HG03575 (cell line): ENCODE data around the gene TRAPPC13.
"Not testable (repeated sequence)": the region's sequence is repeated elsewhere in the genome, so short reads cannot be mapped to it uniquely, and the experiment has no call there.

Experiments used
- ATAC-seq: cut with Tn5 transposase; IDR thresholded peaks from one replicate; pipeline ENCODE4 v1.9.1; 2021; ENCODE audit not compliant: unreplicated experiment, insufficient number of reproducible peaks, low FRiP score; ENCODE audit errors: extremely low read depth

TRAPPC13 gene, protein sequence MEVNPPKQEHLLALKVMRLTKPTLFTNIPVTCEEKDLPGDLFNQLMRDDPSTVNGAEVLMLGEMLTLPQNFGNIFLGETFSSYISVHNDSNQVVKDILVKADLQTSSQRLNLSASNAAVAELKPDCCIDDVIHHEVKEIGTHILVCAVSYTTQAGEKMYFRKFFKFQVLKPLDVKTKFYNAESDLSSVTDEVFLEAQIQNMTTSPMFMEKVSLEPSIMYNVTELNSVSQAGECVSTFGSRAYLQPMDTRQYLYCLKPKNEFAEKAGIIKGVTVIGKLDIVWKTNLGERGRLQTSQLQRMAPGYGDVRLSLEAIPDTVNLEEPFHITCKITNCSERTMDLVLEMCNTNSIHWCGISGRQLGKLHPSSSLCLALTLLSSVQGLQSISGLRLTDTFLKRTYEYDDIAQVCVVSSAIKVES

DNA sequence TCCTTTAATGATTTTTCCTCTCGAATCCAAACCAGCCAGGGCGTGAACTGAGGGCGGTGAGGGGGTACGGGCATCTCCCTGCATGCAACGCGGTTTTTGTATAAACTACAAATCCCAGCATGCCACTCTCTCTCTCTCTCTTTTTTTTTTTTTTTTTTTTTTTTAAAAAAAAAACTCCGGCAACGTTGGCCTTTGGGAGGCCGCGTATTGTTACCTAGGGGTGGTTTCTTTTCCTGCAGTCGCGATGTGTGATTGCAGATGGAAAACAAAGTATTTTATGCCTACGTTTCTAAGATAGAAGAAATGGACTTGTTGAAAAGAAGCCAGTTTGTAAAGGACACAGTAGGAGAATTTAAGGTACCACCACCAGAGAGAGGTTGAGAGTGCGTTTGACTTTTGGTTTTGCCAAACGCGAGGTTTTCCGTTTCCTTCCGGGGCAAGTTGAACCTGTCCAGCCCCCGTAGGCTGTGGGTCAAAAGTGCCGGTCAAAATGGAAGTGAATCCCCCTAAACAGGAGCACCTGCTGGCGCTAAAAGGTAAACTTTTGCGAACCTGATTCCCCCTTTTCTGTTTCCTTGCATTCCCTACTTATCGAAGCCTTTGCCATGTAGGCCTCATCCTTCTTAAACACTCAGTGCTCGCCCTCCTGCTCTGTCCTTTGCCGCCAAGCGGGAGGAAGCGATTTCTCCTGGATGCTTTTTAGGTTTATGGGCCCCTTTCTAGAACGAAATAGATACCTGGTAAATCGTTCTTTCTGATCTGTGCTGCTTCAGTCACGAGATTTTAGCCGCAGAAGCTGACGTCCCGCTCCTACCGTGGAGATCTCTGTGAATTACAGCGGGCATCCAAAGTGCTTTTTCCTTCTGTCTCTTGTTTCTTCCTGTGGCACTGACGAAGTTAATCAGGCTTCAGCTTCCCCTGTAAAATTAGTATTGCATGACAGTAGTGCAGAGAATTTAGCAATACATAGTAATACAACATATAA lies at the start of gene TRAPPC13, which contains the start of gene SHLD3:
Gene TRAPPC13 (plus strand): TSS at position 457 of the 985 bp plus-strand sequence. CDS start 34 bp downstream, at position 491.
Gene SHLD3 (plus strand): TSS at position 457 of the 985 bp plus-strand sequence. CDS start 4,561 bp downstream, outside the sequence.
- peak; percentile 31 for ATAC-seq

DNA sequence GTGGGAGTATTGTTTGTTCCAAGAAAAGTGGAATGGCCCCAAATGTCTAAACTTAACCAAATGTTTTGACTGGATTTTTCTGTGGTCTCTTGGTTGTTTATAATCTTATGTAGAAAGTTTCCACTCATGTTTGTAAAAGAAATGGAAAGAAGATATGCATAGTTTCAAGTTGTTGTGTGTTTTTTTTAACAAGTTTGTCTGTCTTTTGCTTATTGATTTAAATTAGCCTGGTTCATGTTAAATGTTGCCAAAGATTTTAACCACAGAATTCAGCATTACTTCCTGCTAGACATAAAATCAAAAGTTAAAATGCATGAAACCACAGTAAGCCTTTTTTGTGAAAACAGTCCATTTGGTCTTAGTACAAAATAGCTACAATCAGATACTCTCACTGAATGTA lies 47.7 kb upstream of the TRAPPC13 start:
- no peak for ATAC-seq

GRCh38 chr5:65588694-65589093 lies 36.1 kb upstream of the TRAPPC13 start:
- no peak for ATAC-seq

- ATAC-seq, result not testable (repeated sequence)
Observed at GRCh38 chr5:65601761-65602160, 23.1 kb upstream of the TRAPPC13 start.

DNA sequence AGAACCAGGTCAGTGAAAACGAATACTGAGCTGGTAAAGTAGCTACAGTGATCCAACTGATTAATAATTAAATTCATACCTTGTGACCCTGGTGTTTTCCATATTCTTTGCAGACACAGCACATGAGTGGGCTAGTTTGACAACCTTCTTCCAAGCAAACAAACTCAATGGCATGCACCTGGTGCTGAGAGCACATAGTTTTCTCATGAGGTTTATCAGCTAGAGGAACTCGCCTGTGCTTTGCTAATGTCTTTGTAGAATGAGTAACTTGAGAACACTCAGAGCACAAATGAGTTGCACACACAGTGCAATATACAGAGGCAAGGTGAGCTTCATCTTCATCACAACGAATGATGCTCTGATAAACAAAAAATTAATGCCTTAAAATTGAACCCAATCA lies 13.3 kb upstream of the TRAPPC13 start:
- no peak for ATAC-seq

- no peak for ATAC-seq
Observed at GRCh38 chr5:65612298-65612907, 12.4 kb upstream of the TRAPPC13 start.

GRCh38 chr5:65620021-65620420 lies 4.8 kb upstream of the TRAPPC13 start:
- ATAC-seq, result no peak

GRCh38 chr5:65621961-65622360 lies 2.9 kb upstream of the TRAPPC13 start:
- not testable (repeated sequence) for ATAC-seq

GRCh38 chr5:65623482-65623881 lies 1.3 kb upstream of the TRAPPC13 start:
- no peak for ATAC-seq

GRCh38 chr5:65624025-65624570 lies 729 bp upstream of the TRAPPC13 start, which contains the start of gene TRIM23:
TSS of gene TRIM23 (minus strand) at chr5:65624333. CDS start at chr5:65624274, 59 bp downstream.
- peak; percentile 68 for ATAC-seq

GRCh38 chr5:65625743-65626142 lies 916 bp downstream of the TRAPPC13 start:
- no peak for ATAC-seq

GRCh38 chr5:65630981-65631380 lies 6.2 kb downstream of the TRAPPC13 start:
- ATAC-seq, result no peak

DNA sequence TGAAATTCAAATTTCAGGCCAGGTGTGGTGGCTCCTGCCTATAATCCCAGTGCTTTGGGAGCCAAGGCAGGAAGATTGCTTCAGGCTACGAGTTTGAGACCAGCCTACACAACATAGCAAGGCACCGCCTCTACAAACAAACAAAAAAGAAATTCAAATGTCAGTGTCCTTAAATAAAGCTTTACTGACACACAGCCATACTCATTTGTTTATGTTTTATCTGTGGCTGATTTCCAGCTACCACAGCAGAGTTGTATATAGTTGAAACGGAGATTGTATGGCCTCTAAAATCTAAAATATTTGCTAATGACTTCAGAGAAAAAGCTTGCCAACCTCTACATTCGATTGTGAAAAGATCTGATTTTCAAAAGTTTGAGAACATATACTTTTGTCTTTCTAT lies 15.4 kb downstream of the TRAPPC13 start:
- no peak for ATAC-seq

GRCh38 chr5:65646938-65647337 lies 22.1 kb downstream of the TRAPPC13 start:
- no peak for ATAC-seq

GRCh38 chr5:65647941-65648340 lies 23.1 kb downstream of the TRAPPC13 start:
- ATAC-seq, result no peak

DNA sequence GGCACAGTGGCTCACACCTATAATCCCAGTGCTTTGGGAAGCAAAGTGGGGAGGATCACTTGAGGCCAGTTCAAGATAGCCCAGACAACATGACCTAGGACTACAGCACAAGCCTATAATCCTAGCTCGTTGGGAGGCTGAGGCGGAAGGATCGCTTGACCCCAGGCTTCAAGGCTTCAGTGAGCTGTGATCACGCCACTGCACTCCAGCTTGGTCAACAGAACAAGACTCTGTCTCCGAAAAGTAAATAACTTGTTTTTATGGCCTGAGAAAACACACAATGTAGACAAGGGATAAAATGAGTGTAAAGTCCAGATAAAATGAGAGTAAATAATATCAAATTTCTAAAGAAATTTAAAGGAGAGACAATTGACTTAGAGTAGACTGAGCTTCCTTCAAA lies 26.3 kb downstream of the TRAPPC13 start:
- ATAC-seq, result no peak

- no peak for ATAC-seq
Observed at GRCh38 chr5:65654713-65655112, 29.9 kb downstream of the TRAPPC13 start.

GRCh38 chr5:65663804-65664521 lies 39.1 kb downstream of the TRAPPC13 start:
- ATAC-seq, result no peak
